GM13976 (cell line): ENCODE measurements around the gene UPK3A.

ENCODE experiments used
- DNase-seq: peaks from one replicate; pipeline ENCODE4 v3.0.0; 2012; ENCODE audit warnings: low spot score
- in situ Hi-C: fragments of 300-500 bp; cut with MboI; formaldehyde crosslinking; loops from one replicate; pipeline ENCODE4 v1.12.0; 2022; ENCODE audit warnings: low sequenced_read_pairs, mixed read lengths, inconsistent platforms; ENCODE audit not compliant: unreplicated experiment
- TF ChIP-seq, protein P1 (sequence below): IDR thresholded peaks from 2 replicates; pipeline ENCODE4 v1.5.1; 2012; ENCODE audit warnings: borderline replicate concordance, mild to moderate bottlenecking; ENCODE audit not compliant: insufficient read depth; ENCODE audit errors: extremely low read depth, missing control alignments, control extremely low read depth

The UPK3A gene

GRCh38 chr22:45340323-45340722 is 55.6 kb downstream of the UPK3A start:
- in situ Hi-C loops = no loop called here
- DNase-seq = no peak
- TF ChIP-seq, protein P1, sequence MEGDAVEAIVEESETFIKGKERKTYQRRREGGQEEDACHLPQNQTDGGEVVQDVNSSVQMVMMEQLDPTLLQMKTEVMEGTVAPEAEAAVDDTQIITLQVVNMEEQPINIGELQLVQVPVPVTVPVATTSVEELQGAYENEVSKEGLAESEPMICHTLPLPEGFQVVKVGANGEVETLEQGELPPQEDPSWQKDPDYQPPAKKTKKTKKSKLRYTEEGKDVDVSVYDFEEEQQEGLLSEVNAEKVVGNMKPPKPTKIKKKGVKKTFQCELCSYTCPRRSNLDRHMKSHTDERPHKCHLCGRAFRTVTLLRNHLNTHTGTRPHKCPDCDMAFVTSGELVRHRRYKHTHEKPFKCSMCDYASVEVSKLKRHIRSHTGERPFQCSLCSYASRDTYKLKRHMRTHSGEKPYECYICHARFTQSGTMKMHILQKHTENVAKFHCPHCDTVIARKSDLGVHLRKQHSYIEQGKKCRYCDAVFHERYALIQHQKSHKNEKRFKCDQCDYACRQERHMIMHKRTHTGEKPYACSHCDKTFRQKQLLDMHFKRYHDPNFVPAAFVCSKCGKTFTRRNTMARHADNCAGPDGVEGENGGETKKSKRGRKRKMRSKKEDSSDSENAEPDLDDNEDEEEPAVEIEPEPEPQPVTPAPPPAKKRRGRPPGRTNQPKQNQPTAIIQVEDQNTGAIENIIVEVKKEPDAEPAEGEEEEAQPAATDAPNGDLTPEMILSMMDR = no peak

GRCh38 chr22:45341498-45341897 is 56.7 kb downstream of the UPK3A start:
- TF ChIP-seq, protein P1 = no peak
- in situ Hi-C loops = no loop called here
- DNase-seq = no peak

GRCh38 chr22:45343143-45343542 is 58.4 kb downstream of the UPK3A start:
- TF ChIP-seq, protein P1 = no peak
- in situ Hi-C loops = no loop called here
- DNase-seq = no peak

GRCh38 chr22:45344334-45344733 is 59.6 kb downstream of the UPK3A start:
- DNase-seq = no peak
- TF ChIP-seq, protein P1 = no peak
- in situ Hi-C loops = no loop called here
